Prostate gland (tissue), 2 donors: ENCODE data around the gene ZNF549. TPM values are rescaled to one million over a fixed set of nuclear protein-coding genes. Genes with fewer than 3 reads are reported as not detected.

Experiments used
- DNase-seq: peaks from one replicate; pipeline ENCODE4 v3.0.0-alpha.2; 2019; ENCODE audit warnings: low spot score
- H3K27ac ChIP-seq, 2 donors: fragments of 200-600 bp; sonication (generic); 2 replicates each; pipeline ENCODE4 v1.5.1; 2017 to 2019
- H3K27me3 ChIP-seq: fragments of 200-600 bp; sonication (generic); replicated peaks from 2 replicates; pipeline ENCODE4 v1.5.1; 2019; ENCODE audit not compliant: insufficient read depth
- H3K36me3 ChIP-seq, 2 donors: fragments of 200-600 bp; sonication (generic); 1 replicate in 1 of 2; 2 replicates in 1 of 2; pipeline versions ENCODE4 v1.5.1 to v1.8.1; 2017 to 2019
- H3K4me1 ChIP-seq: fragments of 200-600 bp; sonication (generic); replicated peaks from 2 replicates; pipeline ENCODE4 v1.5.1; 2019
- H3K4me3 ChIP-seq, 2 donors: fragments of 200-600 bp; sonication (generic); 2 replicates each; pipeline ENCODE4 v1.5.1; 2017 to 2019
- H3K9me3 ChIP-seq: fragments of 200-600 bp; sonication (generic); 2 replicates; pipeline ENCODE4 v1.5.1; 2017
- CTCF ChIP-seq, 4 experiments: fragments of 200-600 bp in 2 of 4; fragments of 450-650 bp in 2 of 4; sonication (generic) in 2 of 4; IDR thresholded peaks; 1 replicate in 3 of 4; 2 replicates in 1 of 4; pipeline ENCODE4 v1.5.1; 2016 to 2019; ENCODE audit warnings: antibody characterized with exemption in 4 of 4, mild to moderate bottlenecking in 2 of 4, moderate library complexity in 2 of 4
- POLR2A ChIP-seq: fragments of 450-650 bp; IDR thresholded peaks from one replicate; pipeline ENCODE4 v1.6.1; 2016; ENCODE audit warnings: antibody characterized with exemption, mild to moderate bottlenecking
- POLR2AphosphoS5 ChIP-seq: sonication (generic); formaldehyde crosslinking; IDR thresholded peaks from one replicate; pipeline ENCODE4 v1.6.1; 2017; ENCODE audit warnings: antibody characterized with exemption
- WGBS: methylation state at CpG from one replicate; pipeline ENCODE4 v1.1.5; 2018; 5-methylcytosine and 5-hydroxymethylcytosine counted together
- intact Hi-C: fragments of 100-400 bp; cut with DNase I; formaldehyde crosslinking; loops from one replicate; pipeline ENCODE4 v1.14.2; 2022
- total RNA-seq, 2 donors: library from RNA; depleted of rRNA; stranded (reverse); fragments of >200 nt; gene quantifications; one replicate each; pipeline ENCODE4 v1.1.0, GENCODE V29; 2016

ZNF549 gene
- total RNA-seq, 2 donors from 2014 or later: 7.4 to 11.7 TPM

GRCh38 chr19:57566396-57567265 lies 39.5 kb downstream of the ZNF549 start:
- Histone ChIP-seq H3K4me3 (no peak overlapping the region), H3K27me3 (no peaks in the 10 kb centered on the region), H3K36me3 (no peaks in the 10 kb centered on the region), H3K4me1 (no peaks in the 10 kb centered on the region), H3K27ac (no peak overlapping the region), H3K9me3 (no peaks in the 10 kb centered on the region)
- WGBS: 55% methylated on average over 7 of the region's 7 CpGs
- intact Hi-C loops: no loop called here
- TF ChIP-seq POLR2AphosphoS5 (no peak), POLR2A (no peak), CTCF (IDR thresholded peaks at IDR 0.05) (no peak)
- DNase-seq: no peak

GRCh38 chr19:57570707-57571106 lies 43.6 kb downstream of the ZNF549 start:
- no peak for DNase-seq
- peaks cover 12 to 39% of the 10 kb centered on the region in 2 donors for H3K36me3 ChIP-seq
- no peak overlapping the region for H3K27ac ChIP-seq
- no peak overlapping the region for H3K4me3 ChIP-seq
- H3K9me3 ChIP-seq: peaks cover 12% of the 10 kb centered on the region
- H3K4me1 ChIP-seq: no peaks in the 10 kb centered on the region
- TF ChIP-seq POLR2AphosphoS5: no peak
- TF ChIP-seq CTCF (IDR thresholded peaks at IDR 0.05): no peak
- TF ChIP-seq POLR2A: no peak
- intact Hi-C loops: loop anchor here (10.0 kb wide), 1 partner anchor 584 kb away; the partner anchor contains the start of gene ZNF329
- no peaks in the 10 kb centered on the region for H3K27me3 ChIP-seq

GRCh38 chr19:57572415-57572947 lies 45.3 kb downstream of the ZNF549 start:
- Histone ChIP-seq H3K27me3 (no peaks in the 10 kb centered on the region), H3K4me3 (no peak overlapping the region), H3K9me3 (peaks cover 12% of the 10 kb centered on the region), H3K4me1 (no peaks in the 10 kb centered on the region), H3K36me3 (peaks cover 12 to 47% of the 10 kb centered on the region in 2 donors), H3K27ac (no peak overlapping the region)
- TF ChIP-seq POLR2A: no peak
- TF ChIP-seq POLR2AphosphoS5: no peak
- no peak for TF ChIP-seq CTCF (IDR thresholded peaks at IDR 0.05)
- DNase-seq: no peak
- intact Hi-C loops: loop anchor here (10.0 kb wide), 1 partner anchor 582 kb away; the partner anchor contains the start of gene ZNF329
- 97% methylated on average over 3 of the region's 3 CpGs for WGBS

- Histone ChIP-seq H3K4me3 (no peak overlapping the region), H3K9me3 (peaks cover 12% of the 10 kb centered on the region), H3K27me3 (no peaks in the 10 kb centered on the region), H3K4me1 (peaks cover 4% of the 10 kb centered on the region), H3K36me3 (peaks cover 12 to 47% of the 10 kb centered on the region in 2 donors), H3K27ac (no peak overlapping the region)
- no peak for DNase-seq
- intact Hi-C loops: loop anchor here (10.0 kb wide), 1 partner anchor 578 kb away; the partner anchor contains the start of gene ZNF329
- TF ChIP-seq POLR2AphosphoS5: no peak
- TF ChIP-seq CTCF (IDR thresholded peaks at IDR 0.05): no peak
- TF ChIP-seq POLR2A: no peak
Observed at GRCh38 chr19:57576661-57577060, 49.5 kb downstream of the ZNF549 start.
